ENCODE results near the gene PIR. TPM values are rescaled to one million over a fixed set of nuclear protein-coding genes. Genes with fewer than 3 reads are reported as not detected.

The PIR gene
- total RNA-seq, 2 donors from 2014 or later, result 13.5 to 47.4 TPM

GRCh38 chrX:15405846-15406245 is 87.3 kb downstream of the PIR start:
- H3K36me3 ChIP-seq, result no peaks in the 10 kb centered on the region
- H3K27me3 ChIP-seq (replicated peaks; ENCODE audit: insufficient read depth), result no peaks in the 10 kb centered on the region
- no peak overlapping the region for H3K27ac ChIP-seq
- H3K9me3 ChIP-seq, result no peaks in the 10 kb centered on the region
- TF ChIP-seq CTCF (IDR thresholded peaks at IDR 0.05), result no peak
- ATAC-seq (ENCODE audit: insufficient number of reproducible peaks, low FRiP score, low read depth) (no peak), DNase-seq (ENCODE audit: low spot score) (no peak)
- H3K4me3 ChIP-seq, result no peak overlapping the region
- no peaks in the 10 kb centered on the region for H3K4me1 ChIP-seq (ENCODE audit: control insufficient read depth in 1 of 2, low read depth in 2 of 2)

GRCh38 chrX:15404401-15405096 is 88.6 kb downstream of the PIR start:
- ATAC-seq (ENCODE audit: insufficient number of reproducible peaks, low FRiP score, low read depth), result no peak
- no peaks in the 10 kb centered on the region for H3K36me3 ChIP-seq
- no peaks in the 10 kb centered on the region for H3K27me3 ChIP-seq (replicated peaks; ENCODE audit: insufficient read depth)
- no peak for DNase-seq (ENCODE audit: low spot score)
- H3K27ac ChIP-seq, result no peak overlapping the region
- TF ChIP-seq CTCF (IDR thresholded peaks at IDR 0.05), result no peak
- no peaks in the 10 kb centered on the region for H3K4me1 ChIP-seq (ENCODE audit: control insufficient read depth in 1 of 2, low read depth in 2 of 2)
- no peak overlapping the region for H3K4me3 ChIP-seq
- H3K9me3 ChIP-seq, result no peaks in the 10 kb centered on the region

- Histone ChIP-seq H3K27ac (no peak overlapping the region), H3K9me3 (no peaks in the 10 kb centered on the region), H3K4me3 (no peak overlapping the region), H3K36me3 (no peaks in the 10 kb centered on the region), H3K4me1 (ENCODE audit: control insufficient read depth in 1 of 2, low read depth in 2 of 2) (peaks cover 0 to 1% of the 10 kb centered on the region in 2 donors), H3K27me3 (replicated peaks; ENCODE audit: insufficient read depth) (no peaks in the 10 kb centered on the region)
- TF ChIP-seq CTCF (IDR thresholded peaks at IDR 0.05), result no peak
- DNase-seq (ENCODE audit: low spot score) (no peak), ATAC-seq (ENCODE audit: insufficient number of reproducible peaks, low FRiP score, low read depth) (no peak)
These were observed 91.8 kb downstream of the PIR start for GRCh38 chrX:15401378-15401777.

GRCh38 chrX:15399962-15400391 is 93.2 kb downstream of the PIR start:
- DNase-seq (ENCODE audit: low spot score) (no peak), ATAC-seq (ENCODE audit: insufficient number of reproducible peaks, low FRiP score, low read depth) (no peak)
- Histone ChIP-seq H3K27me3 (replicated peaks; ENCODE audit: insufficient read depth) (no peaks in the 10 kb centered on the region), H3K27ac (no peak overlapping the region), H3K36me3 (no peaks in the 10 kb centered on the region), H3K4me1 (ENCODE audit: control insufficient read depth in 1 of 2, low read depth in 2 of 2) (peaks cover 0 to 6% of the 10 kb centered on the region in 2 donors), H3K9me3 (no peaks in the 10 kb centered on the region), H3K4me3 (no peak overlapping the region)
- TF ChIP-seq CTCF (IDR thresholded peaks at IDR 0.05), result no peak

GRCh38 chrX:15398874-15399273 is 94.3 kb downstream of the PIR start:
- Histone ChIP-seq H3K9me3 (no peaks in the 10 kb centered on the region), H3K4me3 (no peak overlapping the region), H3K4me1 (ENCODE audit: control insufficient read depth in 1 of 2, low read depth in 2 of 2) (peaks cover 0 to 6% of the 10 kb centered on the region in 2 donors), H3K27me3 (replicated peaks; ENCODE audit: insufficient read depth) (no peaks in the 10 kb centered on the region), H3K36me3 (no peaks in the 10 kb centered on the region), H3K27ac (no peak overlapping the region)
- DNase-seq (ENCODE audit: low spot score) (no peak), ATAC-seq (ENCODE audit: insufficient number of reproducible peaks, low FRiP score, low read depth) (no peak)
- no peak for TF ChIP-seq CTCF (IDR thresholded peaks at IDR 0.05)
